ENCODE data around the gene TOP3A.

Gene TOP3A

GRCh38 chr17:18252160-18252559 is 62.6 kb downstream of the TOP3A start:
- no peak for DNase-seq
- no peak for TF ChIP-seq CTCF (IDR thresholded peaks at IDR 0.05)
- Mint-ChIP-seq H3K36me3 (ENCODE audit: low read depth) (peaks cover 16% of the 10 kb centered on the region), H3K9me3 (no peaks in the 10 kb centered on the region), H3K4me3 (no peak overlapping the region), H3K27me3 (ENCODE audit: low read depth, poor library complexity) (peaks cover 7% of the 10 kb centered on the region), H3K4me1 (peaks cover 21% of the 10 kb centered on the region), H3K27ac (no peak overlapping the region)

GRCh38 chr17:18251204-18251603 is 63.6 kb downstream of the TOP3A start:
- peaks cover 16% of the 10 kb centered on the region for H3K36me3 Mint-ChIP-seq (ENCODE audit: low read depth)
- peaks cover 19% of the 10 kb centered on the region for H3K4me1 Mint-ChIP-seq
- no peak overlapping the region for H3K4me3 Mint-ChIP-seq
- no peak overlapping the region for H3K27ac Mint-ChIP-seq
- DNase-seq, result no peak
- no peak for TF ChIP-seq CTCF (IDR thresholded peaks at IDR 0.05)
- peaks cover 7% of the 10 kb centered on the region for H3K27me3 Mint-ChIP-seq (ENCODE audit: low read depth, poor library complexity)
- no peaks in the 10 kb centered on the region for H3K9me3 Mint-ChIP-seq

GRCh38 chr17:18250708-18251107 is 64.1 kb downstream of the TOP3A start:
- Mint-ChIP-seq H3K27me3 (ENCODE audit: low read depth, poor library complexity) (peaks cover 7% of the 10 kb centered on the region), H3K27ac (no peak overlapping the region), H3K36me3 (ENCODE audit: low read depth) (peaks cover 16% of the 10 kb centered on the region), H3K4me1 (peaks cover 16% of the 10 kb centered on the region), H3K9me3 (no peaks in the 10 kb centered on the region), H3K4me3 (no peak overlapping the region)
- DNase-seq, result no peak
- no peak for TF ChIP-seq CTCF (IDR thresholded peaks at IDR 0.05)

GRCh38 chr17:18250259-18250658 is 64.5 kb downstream of the TOP3A start:
- Mint-ChIP-seq H3K4me3 (no peak overlapping the region), H3K27me3 (ENCODE audit: low read depth, poor library complexity) (peaks cover 7% of the 10 kb centered on the region), H3K9me3 (no peaks in the 10 kb centered on the region), H3K4me1 (peaks cover 16% of the 10 kb centered on the region), H3K36me3 (ENCODE audit: low read depth) (peaks cover 16% of the 10 kb centered on the region), H3K27ac (no peak overlapping the region)
- no peak for DNase-seq
- no peak for TF ChIP-seq CTCF (IDR thresholded peaks at IDR 0.05)

GRCh38 chr17:18248811-18249210 is 66.0 kb downstream of the TOP3A start:
- peaks cover 19% of the 10 kb centered on the region for H3K36me3 Mint-ChIP-seq (ENCODE audit: low read depth)
- peaks cover 4% of the 10 kb centered on the region for H3K27me3 Mint-ChIP-seq (ENCODE audit: low read depth, poor library complexity)
- H3K27ac Mint-ChIP-seq, result no peak overlapping the region
- no peak for DNase-seq
- H3K4me3 Mint-ChIP-seq, result no peak overlapping the region
- H3K9me3 Mint-ChIP-seq, result no peaks in the 10 kb centered on the region
- H3K4me1 Mint-ChIP-seq, result peaks cover 16% of the 10 kb centered on the region
- no peak for TF ChIP-seq CTCF (IDR thresholded peaks at IDR 0.05)

- Mint-ChIP-seq H3K27me3 (ENCODE audit: low read depth, poor library complexity) (peaks cover 4% of the 10 kb centered on the region), H3K4me3 (peak overlapping the region; percentile 71), H3K27ac (peak overlapping the region; percentile 83), H3K9me3 (no peaks in the 10 kb centered on the region), H3K36me3 (ENCODE audit: low read depth) (peaks cover 23% of the 10 kb centered on the region), H3K4me1 (peaks cover 16% of the 10 kb centered on the region)
- peak; percentile 73 for DNase-seq
- TF ChIP-seq CTCF (IDR thresholded peaks at IDR 0.05), result peak; percentile 75
These were observed 66.5 kb downstream of the TOP3A start for GRCh38 chr17:18248300-18248731.
